HCT116 (cell line): ENCODE data around the gene NGEF. TPM values are rescaled to one million over a fixed set of nuclear protein-coding genes. Genes with fewer than 3 reads are reported as not detected.

ENCODE experiments used
- ATAC-seq: fragments of 200-7000 bp; cut with Tn5 transposase; 2 replicates; pipeline ENCODE4 v1.9.1; 2020; ENCODE audit warnings: mild to moderate bottlenecking, moderate library complexity
- BruUV-seq: library from RNA; stranded (reverse); fragments of 400-500 nt; replicated peaks from 2 replicates; lab custom pipeline; 2021; lab: Mats Ljungman, UMichigan
- CTCF ChIA-PET: fragments of 300-600 bp; sonication (Branson Sonifier 250); formaldehyde crosslinking; loops from one replicate; lab custom pipeline; 2021; ENCODE audit warnings: antibody characterized with exemption; lab: Charles Lee
- POLR2A ChIA-PET: fragments of 300-600, 350-600 bp; sonication (Branson Sonifier 250); formaldehyde crosslinking; loops from one replicate; lab custom pipeline; 2021; ENCODE audit warnings: antibody characterized with exemption; lab: Charles Lee
- RAD21 ChIA-PET, 2 experiments: fragments of 300-600 bp; sonication (Branson Sonifier 250); formaldehyde crosslinking; loops; one replicate each; lab custom pipeline; 2023; ENCODE audit warnings: low total read pairs in 2 of 2; ENCODE audit not compliant: uncharacterized antibody in 2 of 2, unreplicated experiment in 2 of 2, low non-redundant PET in 1 of 2; lab: Charles Lee
- DNase-seq: peaks from one replicate; pipeline ENCODE4 v3.0.0-alpha.2; 2010; ENCODE audit warnings: low read depth, low spot score
- H2AFZ ChIP-seq: fragments of 200-600 bp; shearing (Covaris generic), sonication (generic); 2 replicates; pipeline ENCODE4 v1.6.1; 2017; ENCODE audit warnings: low read depth, mixed run types, mixed read lengths, antibody characterized with exemption, low read length; ENCODE audit not compliant: poor library complexity, severe bottlenecking
- H3K27ac ChIP-seq: 2 replicates; pipeline ENCODE4 v1.5.1; 2012; ENCODE audit warnings: low read depth, low read length
- H3K27me3 ChIP-seq: fragments of 200-600 bp; sonication (generic); 2 replicates; pipeline ENCODE4 v1.6.1; 2016; ENCODE audit warnings: mixed run types, low read length, mixed read lengths; ENCODE audit not compliant: insufficient read depth
- H3K36me3 ChIP-seq, 2 experiments: fragments of 200-500 bp in 1 of 2; fragments of 200-600 bp in 1 of 2; sonication (Bioruptor generic) in 1 of 2; sonication (generic) in 1 of 2; 2 replicates each; pipeline versions ENCODE4 v1.5.1 to v1.6.1; 2014 to 2016; ENCODE audit warnings: low read length in 2 of 2, inconsistent platforms in 1 of 2, mixed read lengths in 1 of 2, mixed run types in 1 of 2; ENCODE audit not compliant: insufficient read depth in 2 of 2, control insufficient read depth in 1 of 2
- H3K4me1 ChIP-seq, 2 experiments: fragments of 200-600 bp in 1 of 2; sonication (generic) in 1 of 2; 2 replicates each; pipeline versions ENCODE4 v1.5.1 to v1.6.1; 2012 to 2017; ENCODE audit warnings: low read length in 2 of 2, inconsistent platforms in 1 of 2, mild to moderate bottlenecking in 1 of 2, mixed read lengths in 1 of 2, mixed run types in 1 of 2, moderate library complexity in 1 of 2; ENCODE audit not compliant: insufficient read depth in 2 of 2, control insufficient read depth in 1 of 2
- H3K4me2 ChIP-seq: fragments of 200-600 bp; sonication (generic); 2 replicates; pipeline ENCODE4 v1.6.1; 2017; ENCODE audit warnings: mixed run types, low read length, mixed read lengths
- H3K4me3 ChIP-seq, 2 experiments: fragments of 200-600 bp in 1 of 2; sonication (generic) in 1 of 2; replicated peaks in 1 of 2; 2 replicates each; pipeline ENCODE4 v1.5.1; 2011 to 2016; ENCODE audit warnings: low read length in 2 of 2, control low read depth in 1 of 2, low read depth in 1 of 2, mild to moderate bottlenecking in 1 of 2, mixed read lengths in 1 of 2, mixed run types in 1 of 2
- H3K79me2 ChIP-seq: fragments of 200-600 bp; sonication (generic); 2 replicates; pipeline ENCODE4 v1.6.1; 2017; ENCODE audit warnings: mild to moderate bottlenecking, mixed run types, low read length, moderate library complexity, mixed read lengths; ENCODE audit not compliant: insufficient read depth
- H3K9ac ChIP-seq: fragments of 200-600 bp; sonication (generic); 2 replicates; pipeline ENCODE4 v1.6.1; 2016; ENCODE audit warnings: low read length, mixed read lengths
- H3K9me2 ChIP-seq: fragments of 200-600 bp; sonication (generic), shearing (Covaris generic); 2 replicates; pipeline ENCODE4 v1.6.1; 2017; ENCODE audit warnings: mixed run types, mild to moderate bottlenecking, moderate library complexity; ENCODE audit not compliant: insufficient read depth
- H3K9me3 ChIP-seq, 2 experiments: fragments of 200-500 bp in 1 of 2; fragments of 200-600 bp in 1 of 2; sonication (Bioruptor generic) in 1 of 2; sonication (generic) in 1 of 2; 2 replicates each; pipeline ENCODE4 v1.6.1; 2014 to 2017; ENCODE audit warnings: low read length in 2 of 2, mixed read lengths in 2 of 2, inconsistent platforms in 1 of 2, low read depth in 1 of 2, mild to moderate bottlenecking in 1 of 2, mixed run types in 1 of 2, moderate library complexity in 1 of 2; ENCODE audit not compliant: control insufficient read depth in 1 of 2, insufficient read depth in 1 of 2
- H4K20me1 ChIP-seq: fragments of 200-600 bp; sonication (generic), shearing (Covaris generic); 2 replicates; pipeline ENCODE4 v1.6.1; 2017; ENCODE audit warnings: mixed run types, mild to moderate bottlenecking, moderate library complexity; ENCODE audit not compliant: insufficient read depth
- CEBPB ChIP-seq: IDR thresholded peaks from 2 replicates; pipeline ENCODE4 v1.6.1; 2012; ENCODE audit warnings: low read depth
- EZH2 ChIP-seq: fragments of 200-600 bp; sonication (generic); IDR thresholded peaks from 2 replicates; pipeline ENCODE4 v1.6.1; 2017; ENCODE audit warnings: antibody characterized with exemption, mixed run types
- EZH2phosphoT487 ChIP-seq: fragments of 200-600 bp; IDR thresholded peaks from 2 replicates; pipeline ENCODE4 v1.6.1; 2018; ENCODE audit warnings: antibody characterized with exemption, borderline replicate concordance
- FOSL1 ChIP-seq: IDR thresholded peaks from 2 replicates; pipeline ENCODE4 v1.6.1; 2012; ENCODE audit warnings: low read depth
- JUND ChIP-seq: IDR thresholded peaks from 2 replicates; pipeline ENCODE4 v1.6.1; 2012
- POLR2AphosphoS5 ChIP-seq: IDR thresholded peaks from 2 replicates; pipeline ENCODE4 v1.6.1; 2011; ENCODE audit warnings: mild to moderate bottlenecking, low read depth, low read length, moderate library complexity
- SRF ChIP-seq: IDR thresholded peaks from 2 replicates; pipeline ENCODE4 v1.6.1; 2012; ENCODE audit warnings: low read depth
- TCF7L2 ChIP-seq: IDR thresholded peaks from 2 replicates; pipeline ENCODE4 v1.7.0; 2011; ENCODE audit warnings: borderline replicate concordance, inconsistent platforms; ENCODE audit not compliant: insufficient read depth, insufficient read length; ENCODE audit errors: extremely low read depth
- ZNF274 ChIP-seq: fragments of 200-500 bp; sonication (Bioruptor generic); IDR thresholded peaks from 2 replicates; pipeline ENCODE4 v1.6.1; 2014; ENCODE audit warnings: mild to moderate bottlenecking, low read depth, low read length, inconsistent platforms
- intact Hi-C: fragments of 100-400 bp; cut with micrococcal nuclease; formaldehyde crosslinking; loops from 2 replicates; pipeline ENCODE4 v1.10.0; 2022
- total RNA-seq: library from RNA; stranded (reverse); gene quantifications from one replicate; pipeline ENCODE4 v1.2.1, GENCODE V29; 2021; ENCODE audit not compliant: unreplicated experiment

The NGEF gene
- total RNA-seq, 1 experiment from 2014 or later = 12.6 TPM

DNA sequence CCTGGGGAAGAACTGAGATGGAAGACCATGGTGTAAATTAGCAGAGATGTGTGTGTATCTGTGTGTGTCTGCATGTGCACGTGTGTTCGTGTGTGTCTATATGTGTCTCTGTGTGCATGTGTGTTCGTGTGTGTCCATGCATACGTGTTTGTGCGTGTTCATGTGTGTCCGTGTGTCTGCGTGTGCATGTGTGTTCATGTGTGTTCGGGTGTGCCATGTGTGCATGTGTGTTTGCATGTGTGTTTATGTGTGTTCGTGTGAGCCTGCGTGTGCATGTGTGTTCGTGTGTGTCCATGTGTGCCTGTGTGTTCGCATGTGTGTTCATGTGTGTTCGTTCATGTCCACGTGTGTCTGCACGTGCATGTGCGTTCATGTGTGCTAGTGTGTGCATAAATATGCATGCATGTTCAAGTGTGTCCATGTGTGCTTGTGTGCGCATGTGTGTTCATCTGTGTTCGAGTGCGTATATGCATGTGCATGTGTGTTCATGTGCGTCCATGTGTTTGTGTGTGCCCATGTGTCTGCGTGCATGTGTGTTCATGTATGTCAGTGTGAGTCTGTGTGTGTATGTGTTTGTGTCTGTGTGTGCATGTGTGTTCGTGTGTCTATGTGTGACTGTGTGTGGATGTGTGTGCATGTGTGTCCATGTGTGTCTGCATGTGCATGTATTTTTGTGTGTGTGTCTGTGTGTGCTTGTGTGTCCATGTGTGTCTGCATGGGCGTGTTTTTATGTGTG, 22.5 kb upstream of the NGEF start:
- Histone ChIP-seq H3K36me3 (no peaks in the 10 kb centered on the region), H3K4me3 (no peak overlapping the region), H3K27me3 (no peaks in the 10 kb centered on the region), H2AFZ (no peak overlapping the region), H3K4me2 (no peak overlapping the region), H3K9me2 (no peaks in the 10 kb centered on the region), H3K9ac (no peak overlapping the region), H3K79me2 (no peaks in the 10 kb centered on the region), H3K9me3 (peaks cover 0 to 4% of the 10 kb centered on the region in 2 experiments; a peak in 1 of 4 replicates), H3K27ac (no peak overlapping the region), H4K20me1 (no peaks in the 10 kb centered on the region), H3K4me1 (peaks cover 0 to 12% of the 10 kb centered on the region in 2 experiments; a peak in 2 of 4 replicates)
- DNase-seq (no peak), ATAC-seq (no peak)
- intact Hi-C loops = no loop called here
- CTCF ChIA-PET = no interaction called here
- BruUV-seq = no TSS peak
- RAD21 ChIA-PET = no interaction called here
- POLR2A ChIA-PET = no interaction called here
- TF ChIP-seq JUND = no peak
- TF ChIP-seq EZH2 = no peak
- no peak for TF ChIP-seq TCF7L2
- no peak for TF ChIP-seq ZNF274
- TF ChIP-seq FOSL1 = no peak
- no peak for TF ChIP-seq CEBPB
- no peak for TF ChIP-seq EZH2phosphoT487
- no peak for TF ChIP-seq SRF
- no peak for TF ChIP-seq POLR2AphosphoS5
